T follicular helper cell (primary cell): ENCODE measurements around the gene AMDHD2.
A peak's percentile ranks its signal among the peaks of the same experiment; 100 is the strongest.
"Not testable (repeated sequence)": the region's sequence is repeated elsewhere in the genome, so short reads cannot be mapped to it uniquely, and the experiment has no call there.

Experiments
- DNase-seq: peaks from one replicate; pipeline ENCODE4 v3.0.0-alpha.2; 2020; ENCODE audit warnings: low read depth

Gene AMDHD2

GRCh38 chr16:2533912-2534311, 13.7 kb downstream of the AMDHD2 start:
- DNase-seq: no peak

DNA sequence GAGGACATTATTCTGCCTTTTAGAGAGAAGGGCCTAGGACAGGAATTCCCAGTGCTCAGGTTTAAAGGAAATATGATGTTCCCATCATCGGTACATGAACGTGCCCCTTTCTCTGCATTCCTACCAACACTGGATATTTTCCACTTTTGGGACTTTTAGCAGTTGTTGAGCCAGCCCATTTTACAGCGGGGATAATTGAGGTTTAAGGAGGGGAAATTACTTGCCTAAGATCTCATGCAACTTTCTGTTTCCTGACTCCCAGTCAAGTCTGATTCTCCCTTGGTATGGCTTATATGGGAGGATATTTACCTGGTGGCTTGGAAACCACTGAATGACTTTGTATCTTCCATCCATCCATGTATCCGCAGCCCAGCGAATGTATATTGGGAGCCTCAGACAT, 14.2 kb downstream of the AMDHD2 start:
- not testable (repeated sequence) for DNase-seq

DNA sequence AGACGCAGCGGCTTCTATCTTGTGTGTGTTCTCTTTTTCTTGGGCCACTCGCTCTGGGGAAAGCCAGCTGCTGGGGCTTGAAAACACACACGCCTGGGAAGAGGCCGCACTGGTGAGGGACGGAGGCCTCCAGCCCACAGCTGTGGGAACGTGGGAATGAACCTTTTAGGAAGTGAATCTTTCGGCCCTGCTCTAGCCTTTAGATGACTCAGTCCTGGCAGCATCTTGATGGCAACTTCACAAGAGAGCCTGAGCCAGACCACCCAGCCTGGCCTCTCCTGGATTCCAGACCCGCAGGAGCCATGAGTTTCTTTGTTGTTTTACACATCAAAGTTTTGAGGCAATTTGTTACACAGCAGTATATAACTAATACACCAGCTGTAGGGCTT, 15.4 kb downstream of the AMDHD2 start:
- DNase-seq: no peak

DNA sequence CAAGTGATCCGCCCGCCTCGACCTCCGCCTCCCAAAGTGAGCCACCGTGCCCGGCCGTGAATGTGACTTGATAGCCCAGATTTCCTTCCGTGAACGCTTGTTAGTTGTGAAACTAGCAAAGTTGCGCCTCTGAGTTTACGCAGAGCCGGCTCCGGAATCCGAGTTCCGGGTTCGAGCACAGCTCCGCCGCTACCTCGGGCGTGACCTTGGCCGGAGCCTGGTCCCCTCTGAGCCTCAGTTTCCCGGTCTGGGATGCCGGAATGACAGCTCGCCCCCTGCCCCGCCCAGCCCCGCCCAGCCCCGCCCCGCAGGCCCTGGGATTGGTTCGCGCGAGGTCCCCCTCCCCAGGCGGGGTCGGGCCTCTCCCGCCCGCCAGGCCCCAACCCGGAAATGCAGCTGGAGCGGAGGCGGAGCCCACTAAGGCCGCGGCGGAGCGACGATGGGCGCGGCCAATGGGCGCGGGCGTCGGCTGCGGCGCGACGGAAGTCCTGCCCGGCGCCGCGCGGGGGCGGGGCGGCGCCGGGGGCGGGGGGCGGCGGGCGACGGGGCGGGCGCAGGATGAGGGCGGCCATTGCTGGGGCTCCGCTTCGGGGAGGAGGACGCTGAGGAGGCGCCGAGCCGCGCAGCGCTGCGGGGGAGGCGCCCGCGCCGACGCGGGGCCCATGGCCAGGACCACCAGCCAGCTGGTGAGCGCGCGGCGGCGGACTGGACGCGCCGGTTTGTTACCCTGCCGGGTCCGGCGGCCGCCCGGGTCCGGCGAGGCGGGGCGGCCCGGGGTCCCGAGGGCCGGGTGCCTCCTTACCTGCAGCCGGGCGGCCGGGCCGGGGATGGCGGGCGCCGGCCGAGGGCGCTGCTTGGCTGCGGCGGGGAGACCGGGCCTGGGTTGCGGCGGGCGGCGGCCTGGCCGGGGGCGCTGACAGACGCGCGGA, 17.5 kb downstream of the AMDHD2 start, which contains the start of gene PDPK1:
Gene PDPK1 (plus strand): TSS at position 571 of the 929 bp plus-strand sequence. CDS start 92 bp downstream, at position 663.
- peak; percentile 91 for DNase-seq

DNA sequence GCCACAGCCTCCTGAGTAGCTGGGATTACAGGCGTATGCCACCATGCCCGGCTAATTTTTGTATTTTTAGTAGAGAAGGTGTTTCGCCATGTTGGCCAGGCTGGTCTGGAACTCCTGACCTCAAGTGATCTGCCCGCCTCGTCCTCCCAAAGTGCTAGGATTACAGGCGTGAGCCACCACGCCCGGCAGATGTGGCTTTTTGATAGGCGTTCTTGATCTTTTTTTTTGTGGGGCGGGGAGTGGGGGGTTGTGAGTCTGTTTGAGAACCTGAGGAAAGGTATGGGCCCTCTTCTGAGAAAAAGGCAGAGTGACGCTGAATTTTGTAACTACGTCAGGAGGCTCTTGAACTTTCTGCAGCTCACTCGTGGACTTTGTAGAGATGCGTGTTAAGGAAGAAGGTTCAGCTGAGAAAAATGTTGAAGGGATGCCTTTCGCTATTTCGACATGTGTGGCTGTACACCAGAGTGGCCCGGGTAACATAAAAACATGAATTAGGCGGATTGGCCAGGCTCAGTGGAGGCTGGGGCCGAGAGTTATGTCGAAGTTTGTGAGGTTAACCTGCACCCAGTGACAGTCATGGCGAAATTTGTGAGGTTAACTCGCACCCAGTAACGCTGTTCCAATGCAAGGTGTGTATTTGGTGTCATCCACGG, 19.1 kb downstream of the AMDHD2 start:
- not testable (repeated sequence) for DNase-seq

- DNase-seq: not testable (repeated sequence)
These were observed 19.8 kb downstream of the AMDHD2 start for GRCh38 chr16:2539845-2540458.

DNA sequence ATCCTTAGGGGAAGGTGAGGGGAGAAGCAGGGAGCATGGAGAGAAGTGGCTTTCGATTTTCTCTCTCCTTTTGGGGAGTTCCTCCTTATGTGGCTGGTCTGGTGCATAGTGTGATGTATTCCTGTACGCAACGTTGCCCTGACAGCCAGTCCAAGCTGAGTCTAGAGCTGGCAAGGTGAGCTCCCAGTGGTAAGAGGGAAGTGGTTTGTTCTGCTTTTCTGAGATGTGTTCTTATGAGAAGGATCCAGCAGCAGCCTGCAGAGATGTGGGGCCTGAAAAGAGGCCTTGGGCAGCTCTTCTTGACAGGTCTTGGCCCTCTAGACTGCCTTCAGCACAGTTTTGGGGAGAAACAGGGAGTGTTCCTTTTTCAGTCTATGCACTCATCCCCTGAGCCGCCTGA, 20.7 kb downstream of the AMDHD2 start:
- not testable (repeated sequence) for DNase-seq

DNA sequence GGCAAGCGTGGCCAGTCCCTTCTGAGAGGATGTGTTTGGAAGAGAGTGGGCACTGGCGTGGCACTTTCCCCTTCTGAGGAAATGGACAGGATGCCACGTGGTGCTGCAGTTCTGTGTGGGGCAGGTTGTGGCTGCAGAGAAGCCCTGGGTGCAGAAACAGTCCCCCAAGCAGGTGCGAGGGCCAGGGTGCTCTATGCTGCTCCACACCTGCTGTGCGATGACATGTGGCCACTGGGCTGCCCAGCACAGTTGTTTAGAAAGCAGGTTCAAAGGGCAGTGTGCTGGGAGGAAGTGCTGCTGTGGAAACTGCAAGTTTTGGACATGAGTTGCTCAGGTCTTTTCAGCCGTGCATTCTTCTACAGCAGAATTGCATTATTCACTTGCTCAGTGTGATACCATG, 21.2 kb downstream of the AMDHD2 start:
- DNase-seq: not testable (repeated sequence)

DNA sequence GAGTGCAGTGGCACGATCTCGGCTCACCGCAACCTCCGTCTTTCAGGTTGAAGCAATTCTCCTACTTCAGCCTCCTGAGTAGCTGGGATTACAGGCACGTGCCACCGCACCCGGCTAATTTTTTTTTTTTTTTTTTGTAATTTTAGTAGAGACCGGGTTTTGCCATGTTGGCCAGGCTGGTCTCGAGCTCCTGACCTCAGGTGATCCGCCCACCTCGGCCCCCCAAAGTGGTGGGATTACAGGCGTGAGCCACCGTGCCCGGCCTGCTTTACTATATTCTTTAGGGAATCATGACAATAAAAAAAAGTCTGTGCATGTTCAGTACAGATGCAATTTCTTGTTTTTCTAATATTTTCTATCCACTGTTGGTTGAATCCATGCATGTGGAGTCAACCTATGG, 23.6 kb downstream of the AMDHD2 start:
- not testable (repeated sequence) for DNase-seq

DNA sequence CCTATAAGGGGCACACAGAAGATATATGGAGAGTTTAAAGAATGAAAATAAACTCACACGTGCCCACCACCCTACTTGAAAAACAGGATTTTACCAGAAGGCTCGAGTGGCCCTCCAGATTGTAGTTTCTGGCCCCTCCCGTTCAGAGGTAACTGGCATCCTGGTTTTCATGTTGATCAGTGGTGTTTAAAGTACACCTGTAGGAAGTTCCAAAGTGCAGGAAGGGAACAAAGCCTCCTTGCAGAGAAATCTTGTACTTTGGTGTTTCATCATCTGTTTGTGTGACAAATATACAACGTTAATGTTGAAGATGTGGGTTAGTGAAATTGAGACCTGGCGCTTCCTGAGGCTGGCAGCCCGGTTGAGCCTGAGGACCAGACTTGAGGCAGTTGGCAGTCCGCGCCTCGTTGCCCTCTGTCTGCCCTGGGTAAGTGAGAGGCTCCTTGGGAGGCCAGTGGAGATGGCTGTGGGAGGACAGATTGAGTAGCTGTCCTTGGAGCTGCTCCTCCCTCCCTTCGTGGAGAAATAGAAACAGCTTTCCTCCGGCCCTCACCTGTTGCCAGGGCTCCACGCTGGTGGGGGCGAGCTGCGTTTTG, 30.2 kb downstream of the AMDHD2 start:
- not testable (repeated sequence) for DNase-seq

DNA sequence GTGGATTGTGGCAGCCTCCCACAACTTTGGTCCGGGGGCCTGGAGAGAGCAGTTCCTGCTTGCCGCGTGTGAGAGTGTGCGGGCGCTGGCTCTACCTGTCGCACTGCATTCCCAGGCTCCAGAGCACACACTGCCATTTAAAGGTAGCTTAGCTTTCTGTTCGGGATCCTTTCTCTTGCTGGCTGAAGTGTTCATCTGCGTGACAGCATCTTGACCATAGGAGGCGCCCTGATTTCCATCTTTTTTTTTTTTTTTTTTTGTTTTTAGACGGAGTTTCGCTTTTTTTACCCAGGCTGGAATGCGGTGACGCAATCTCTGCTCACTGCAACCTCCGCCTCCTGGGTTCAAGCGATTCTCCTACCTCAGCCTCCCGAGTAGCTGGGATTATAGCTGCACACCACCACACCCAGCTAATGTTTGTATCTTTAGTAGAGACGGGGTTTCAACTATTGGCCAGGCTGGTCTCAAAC, 31.3 kb downstream of the AMDHD2 start:
- not testable (repeated sequence) for DNase-seq

DNA sequence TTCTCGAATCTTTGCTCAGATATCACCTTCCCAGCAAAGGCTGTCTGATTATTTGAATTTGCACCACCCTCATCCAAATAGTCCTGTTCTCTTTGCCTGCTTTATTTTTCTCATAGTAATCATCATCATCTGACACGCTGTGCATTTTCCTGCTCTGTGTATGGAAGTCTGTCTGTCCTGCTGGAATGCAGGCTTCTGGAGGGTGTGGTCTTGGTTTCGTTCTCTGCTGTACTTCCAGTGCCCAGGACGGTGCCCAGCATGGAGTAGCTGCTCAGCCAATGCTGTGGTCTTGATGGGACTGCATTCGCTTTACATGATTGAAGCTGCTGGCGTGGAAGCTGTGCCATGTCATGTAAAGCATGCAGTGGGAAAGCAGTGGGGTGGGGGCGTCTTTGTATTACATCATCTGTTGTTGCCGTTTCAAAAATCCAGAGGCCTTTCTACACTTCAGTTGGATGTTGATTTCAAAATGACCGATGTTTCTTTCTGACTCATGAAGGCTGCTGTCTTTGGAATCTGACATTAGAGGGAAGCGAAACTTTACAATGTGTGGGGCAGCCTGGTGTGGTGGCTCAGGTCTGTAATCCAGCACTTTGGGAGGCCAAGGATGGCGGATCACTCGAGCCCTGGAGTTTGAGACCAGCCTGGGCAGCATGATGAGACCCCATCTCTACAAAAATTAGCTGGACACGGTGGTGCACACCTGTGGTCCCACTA, 34.7 kb downstream of the AMDHD2 start:
- DNase-seq: not testable (repeated sequence)

DNA sequence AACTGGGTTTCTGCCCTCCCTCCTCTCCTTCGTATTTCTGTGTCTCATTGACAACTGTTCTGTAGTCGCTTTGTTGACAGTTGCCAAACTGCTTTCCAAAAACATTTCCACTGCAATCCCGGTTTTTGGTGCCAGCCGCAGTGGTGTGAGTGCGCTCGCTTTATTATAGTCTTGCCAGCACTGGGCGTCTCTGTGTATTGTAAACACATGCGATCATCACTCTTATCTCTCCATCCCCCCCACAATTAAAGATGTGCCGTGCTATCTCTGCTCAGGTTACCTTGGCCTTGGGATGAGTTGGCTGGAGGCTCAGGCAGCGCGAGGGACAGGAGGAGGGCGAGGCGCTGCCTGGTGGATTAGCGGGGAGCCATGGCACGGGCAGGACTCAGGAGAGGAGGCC, 37.0 kb downstream of the AMDHD2 start:
- DNase-seq: not testable (repeated sequence)

- not testable (repeated sequence) for DNase-seq
These were observed 40.1 kb downstream of the AMDHD2 start for GRCh38 chr16:2560131-2560797.

DNA sequence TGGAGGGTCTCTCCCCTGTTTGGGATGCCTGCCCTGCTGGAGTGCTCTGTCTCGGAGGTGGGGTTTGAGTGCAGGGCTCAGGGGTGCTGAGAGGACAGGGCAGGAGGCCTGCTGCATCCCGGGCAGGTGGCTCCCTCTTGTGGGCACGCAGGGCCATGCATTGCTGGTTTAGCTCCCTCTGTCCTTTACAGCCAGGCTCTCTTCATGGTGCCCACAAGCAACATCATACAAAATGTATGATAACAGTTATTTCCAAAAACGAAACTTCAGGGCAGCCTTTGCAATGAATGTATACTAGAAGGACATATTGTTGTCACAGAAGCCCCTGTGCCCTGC, 40.6 kb downstream of the AMDHD2 start:
- peak; percentile 46 for DNase-seq

- not testable (repeated sequence) for DNase-seq
These were observed 47.3 kb downstream of the AMDHD2 start for GRCh38 chr16:2567506-2567905.

DNA sequence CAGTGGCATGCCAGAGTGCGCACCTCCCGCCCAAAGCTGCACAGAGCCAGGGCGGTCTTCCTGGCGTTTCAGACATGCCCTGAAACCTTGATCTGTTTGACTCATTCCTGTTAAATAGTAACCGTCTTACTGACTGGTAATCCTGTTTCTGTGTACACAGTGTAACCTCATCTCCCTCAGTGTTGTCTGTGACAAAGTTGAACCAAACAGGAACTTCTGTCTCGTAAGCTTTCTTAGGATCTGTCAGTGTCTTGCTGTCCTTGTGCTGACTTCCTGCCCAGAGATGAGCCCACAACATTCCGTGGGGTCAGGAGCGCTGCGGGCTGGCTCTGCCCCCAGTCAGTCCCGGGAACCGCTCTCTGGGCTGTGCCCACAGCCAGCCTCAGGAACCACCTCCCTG, 48.4 kb downstream of the AMDHD2 start:
- not testable (repeated sequence) for DNase-seq

DNA sequence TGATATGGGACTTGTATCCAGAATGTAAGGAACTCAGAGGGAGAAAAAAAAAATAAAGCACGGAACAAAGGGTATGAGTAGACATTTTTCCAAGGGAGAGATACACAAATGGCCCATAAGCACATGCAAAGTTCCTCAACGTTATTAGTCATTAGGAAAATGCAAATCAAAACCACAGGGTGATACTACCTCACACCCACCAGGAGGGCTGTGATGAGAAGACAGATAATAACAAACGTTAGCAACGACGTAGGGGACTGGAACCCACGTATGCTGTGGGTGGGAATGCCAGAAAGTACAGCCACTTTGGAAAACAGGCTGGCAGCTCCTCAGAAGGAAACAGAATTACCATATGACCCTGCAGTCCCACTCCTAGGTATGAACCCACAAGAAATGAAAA, 52.5 kb downstream of the AMDHD2 start:
- not testable (repeated sequence) for DNase-seq

GRCh38 chr16:2575839-2576238, 55.7 kb downstream of the AMDHD2 start:
- DNase-seq: not testable (repeated sequence)

- not testable (repeated sequence) for DNase-seq
These were observed 56.9 kb downstream of the AMDHD2 start for GRCh38 chr16:2577044-2577443.

- DNase-seq: not testable (repeated sequence)
These were observed 58.7 kb downstream of the AMDHD2 start for GRCh38 chr16:2578905-2579304.
